GM12875 (cell line): ENCODE results near the gene FMN1.

Source experiments
- H3K4me3 ChIP-seq: one replicate; pipeline ENCODE4 v1.5.1; 2011; ENCODE audit warnings: low read depth, low read length, control low read depth
- TF ChIP-seq, protein P1 (sequence below): IDR thresholded peaks from 2 replicates; pipeline ENCODE4 v1.5.1; 2011; ENCODE audit warnings: low read depth, mild to moderate bottlenecking, control low read depth, inconsistent platforms, low read length, moderate library complexity, borderline replicate concordance; ENCODE audit not compliant: insufficient read depth

Gene FMN1

DNA sequence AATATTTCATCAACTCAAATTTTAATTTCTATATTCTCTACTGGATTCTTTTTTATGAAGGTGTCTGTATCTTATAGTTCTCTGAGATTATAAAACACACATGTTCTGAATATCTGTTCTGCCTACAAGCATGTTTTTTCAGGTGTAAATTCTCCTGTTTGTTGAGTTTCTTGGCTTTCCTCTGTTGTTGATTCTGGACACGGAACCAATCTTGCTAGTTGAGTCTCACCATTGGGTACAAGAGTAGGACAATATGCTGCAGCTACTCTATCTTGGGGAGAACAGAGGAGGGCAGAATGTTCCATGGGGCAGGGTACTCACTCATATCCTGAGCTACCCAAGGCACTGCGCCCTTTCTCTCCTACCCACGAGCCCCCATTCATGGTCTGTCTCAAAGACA, 371.8 kb downstream of the FMN1 start:
- TF ChIP-seq, protein P1, sequence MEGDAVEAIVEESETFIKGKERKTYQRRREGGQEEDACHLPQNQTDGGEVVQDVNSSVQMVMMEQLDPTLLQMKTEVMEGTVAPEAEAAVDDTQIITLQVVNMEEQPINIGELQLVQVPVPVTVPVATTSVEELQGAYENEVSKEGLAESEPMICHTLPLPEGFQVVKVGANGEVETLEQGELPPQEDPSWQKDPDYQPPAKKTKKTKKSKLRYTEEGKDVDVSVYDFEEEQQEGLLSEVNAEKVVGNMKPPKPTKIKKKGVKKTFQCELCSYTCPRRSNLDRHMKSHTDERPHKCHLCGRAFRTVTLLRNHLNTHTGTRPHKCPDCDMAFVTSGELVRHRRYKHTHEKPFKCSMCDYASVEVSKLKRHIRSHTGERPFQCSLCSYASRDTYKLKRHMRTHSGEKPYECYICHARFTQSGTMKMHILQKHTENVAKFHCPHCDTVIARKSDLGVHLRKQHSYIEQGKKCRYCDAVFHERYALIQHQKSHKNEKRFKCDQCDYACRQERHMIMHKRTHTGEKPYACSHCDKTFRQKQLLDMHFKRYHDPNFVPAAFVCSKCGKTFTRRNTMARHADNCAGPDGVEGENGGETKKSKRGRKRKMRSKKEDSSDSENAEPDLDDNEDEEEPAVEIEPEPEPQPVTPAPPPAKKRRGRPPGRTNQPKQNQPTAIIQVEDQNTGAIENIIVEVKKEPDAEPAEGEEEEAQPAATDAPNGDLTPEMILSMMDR = no peak
- no peak overlapping the region for H3K4me3 ChIP-seq

DNA sequence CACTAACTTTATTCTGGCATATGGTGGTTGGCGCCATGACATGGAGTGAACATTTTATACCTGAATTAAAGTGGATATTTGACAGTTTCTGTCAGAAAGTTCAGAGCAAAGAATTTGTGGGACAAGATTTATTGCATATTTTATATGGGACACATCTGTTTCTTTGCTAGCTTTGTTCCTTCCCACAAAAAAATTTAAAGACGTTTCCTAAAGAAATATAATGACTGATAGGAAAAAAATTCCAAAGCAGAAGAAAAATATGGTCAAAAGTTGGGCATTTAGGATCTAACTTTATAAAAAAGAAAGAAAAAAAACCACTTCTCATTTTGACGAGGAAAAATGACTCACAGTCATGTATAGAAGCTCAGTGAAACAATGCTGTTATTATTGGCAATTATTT, 375.1 kb downstream of the FMN1 start:
- no peak overlapping the region for H3K4me3 ChIP-seq
- TF ChIP-seq, protein P1 = no peak

DNA sequence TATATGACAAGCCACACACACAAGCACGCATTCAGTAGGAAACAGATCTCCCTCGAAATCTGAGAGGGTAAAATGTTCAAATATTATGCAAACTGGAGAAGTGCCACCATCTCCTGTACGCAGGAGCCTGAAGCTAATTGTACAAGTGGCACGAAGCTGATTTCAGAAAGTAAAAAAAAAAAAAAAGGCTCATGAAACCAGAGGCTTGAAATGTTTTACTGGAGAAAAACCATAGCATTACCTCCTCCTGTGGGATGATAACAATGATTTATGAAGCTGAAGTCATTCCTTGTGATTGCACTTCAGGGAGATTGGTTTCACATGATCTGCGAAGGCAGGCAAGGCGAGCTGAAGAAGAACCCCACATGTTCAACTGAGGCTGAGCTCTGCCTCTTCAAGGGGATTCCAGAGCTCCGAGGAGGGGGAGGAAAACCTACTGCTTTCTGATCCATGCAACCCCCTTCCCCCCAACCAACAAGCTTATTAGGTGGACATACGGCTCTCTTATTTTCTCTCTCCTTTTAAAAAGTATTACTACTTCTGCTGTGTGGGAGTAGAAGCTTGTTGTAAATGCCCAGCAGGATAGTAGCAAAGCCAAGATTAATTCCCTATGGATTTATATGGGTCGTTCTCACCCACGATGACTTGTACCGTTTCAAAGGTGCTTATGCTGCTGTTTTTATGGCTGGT, 375.6 kb downstream of the FMN1 start:
- TF ChIP-seq, protein P1 = no peak
- H3K4me3 ChIP-seq = no peak overlapping the region

DNA sequence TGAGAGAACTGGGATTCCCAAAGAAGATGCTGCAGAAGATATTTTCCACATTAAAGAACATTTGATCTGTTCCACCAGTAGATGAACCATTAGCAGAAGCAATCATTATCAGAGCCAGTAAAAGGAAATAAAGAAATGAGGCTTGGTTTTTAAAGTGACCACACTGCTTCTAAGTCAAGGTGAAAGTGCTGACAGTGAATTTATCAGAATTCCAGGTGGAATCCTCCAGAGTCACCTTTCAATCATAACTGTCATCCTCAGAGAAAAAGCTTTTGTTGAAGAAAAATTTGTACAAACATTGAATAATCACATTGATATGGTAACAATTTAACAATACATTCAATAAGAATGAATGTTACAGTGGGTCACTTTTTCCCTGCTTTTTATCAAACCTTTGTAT, 376.9 kb downstream of the FMN1 start:
- TF ChIP-seq, protein P1 = no peak
- H3K4me3 ChIP-seq = no peak overlapping the region

DNA sequence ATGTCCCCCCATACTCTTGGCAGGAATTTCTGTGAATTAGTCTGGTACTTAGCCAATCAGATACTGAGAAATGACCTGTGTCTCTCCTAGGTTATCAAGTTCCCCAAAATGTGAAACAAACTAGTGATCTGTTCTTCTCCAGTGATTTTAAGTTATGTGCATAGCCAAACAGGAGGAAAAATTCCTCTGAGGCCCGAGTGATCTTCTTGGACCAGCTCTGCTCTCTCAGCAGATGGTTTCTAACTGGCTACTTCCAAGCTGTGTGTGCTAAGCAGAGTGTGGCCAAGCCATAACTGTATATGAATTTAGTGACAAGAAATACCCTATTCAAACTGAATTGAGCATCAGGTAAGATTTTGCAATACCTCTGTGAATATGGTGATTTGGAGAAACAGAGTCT, 387.2 kb downstream of the FMN1 start:
- no peak overlapping the region for H3K4me3 ChIP-seq
- TF ChIP-seq, protein P1 = no peak

DNA sequence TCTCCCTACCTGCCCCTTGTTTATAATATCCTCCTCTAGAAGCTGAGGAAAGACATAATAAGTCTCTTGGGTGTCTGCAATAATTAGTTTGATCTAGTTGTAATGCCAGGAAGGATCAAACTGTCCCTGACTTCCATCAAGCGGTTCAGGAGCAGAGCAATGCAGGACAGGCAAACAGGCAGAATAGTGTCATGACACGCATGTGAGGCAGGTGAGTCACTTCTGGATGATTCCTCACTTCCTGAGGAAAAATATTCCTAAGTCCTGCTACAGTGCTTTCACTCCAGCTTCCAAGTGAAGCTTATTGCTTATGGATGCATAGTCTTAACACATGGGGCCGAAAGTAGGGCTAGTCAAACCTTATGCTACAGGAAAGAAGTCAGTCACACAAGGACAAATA, 390.9 kb downstream of the FMN1 start:
- H3K4me3 ChIP-seq = no peak overlapping the region
- TF ChIP-seq, protein P1 = no peak

DNA sequence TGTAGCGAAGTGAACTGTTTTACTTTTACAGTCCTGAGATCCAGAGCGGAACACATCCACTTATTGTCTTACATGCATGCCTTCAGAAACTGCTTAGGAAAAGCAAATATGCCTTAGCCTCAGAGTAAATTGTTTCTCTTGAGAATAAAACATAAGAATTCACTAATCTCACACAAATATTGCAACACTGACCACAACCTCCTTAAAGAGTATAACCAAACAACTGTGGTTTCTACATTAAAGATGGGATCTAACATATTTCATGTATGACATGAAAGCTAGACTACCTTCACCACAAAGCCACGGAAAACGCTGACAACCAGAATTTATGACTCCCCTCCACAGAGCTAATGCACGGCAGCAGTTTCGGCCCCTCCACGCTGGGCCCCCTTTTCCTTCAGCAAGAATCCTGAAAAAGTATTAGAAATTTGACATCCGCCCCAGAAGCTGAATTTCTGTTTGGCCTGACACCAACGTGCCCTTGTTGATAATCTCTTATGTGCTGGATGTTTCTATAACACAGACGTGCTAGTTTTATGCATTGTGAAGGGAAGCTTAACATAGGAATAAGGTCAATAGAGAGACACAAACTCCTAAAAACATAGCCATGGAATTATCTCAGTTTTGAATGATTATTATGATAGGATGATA, 392.1 kb downstream of the FMN1 start:
- TF ChIP-seq, protein P1 = no peak
- H3K4me3 ChIP-seq = no peak overlapping the region
